Caco-2 (cell line): ENCODE results near the gene PCNX4. TPM values are rescaled to one million over a fixed set of nuclear protein-coding genes. Genes with fewer than 3 reads are reported as not detected.

Experiments used
- BruUV-seq: library from RNA; stranded (reverse); fragments of 400-500 nt; replicated peaks from 2 replicates; lab custom pipeline; 2021; lab: Mats Ljungman, UMichigan
- CTCF ChIA-PET: fragments of 300-600 bp; sonication (Branson Sonifier 250); formaldehyde crosslinking; loops from one replicate; lab custom pipeline; 2022; ENCODE audit warnings: antibody characterized with exemption; lab: Charles Lee
- POLR2A ChIA-PET: fragments of 300-600 bp; sonication (Branson Sonifier 250); formaldehyde crosslinking; loops from one replicate; lab custom pipeline; 2022; ENCODE audit warnings: antibody characterized with exemption; lab: Charles Lee
- DNase-seq, 2 experiments: peaks; one replicate each; pipeline versions ENCODE4 v3.0.0 to v3.0.0-alpha.2; 2020 to 2022
- H3K27me3 ChIP-seq: replicated peaks from 2 replicates; pipeline ENCODE4 v1.6.0; 2011; ENCODE audit warnings: low read length; ENCODE audit not compliant: control insufficient read depth, insufficient read depth
- H3K36me3 ChIP-seq: 2 replicates; pipeline ENCODE4 v1.5.1; 2011; ENCODE audit warnings: low read length; ENCODE audit not compliant: control insufficient read depth, insufficient read depth
- H3K4me1 ChIP-seq: fragments of 250-450 bp; sonication (Bioruptor Pico); 2 replicates; pipeline ENCODE4 v1.5.1; 2020; ENCODE audit warnings: mild to moderate bottlenecking
- H3K4me3 ChIP-seq: 2 replicates; pipeline ENCODE4 v1.5.1; 2011; ENCODE audit warnings: low read depth, mild to moderate bottlenecking, control low read depth, low read length
- H3K9me3 ChIP-seq: fragments of 250-450 bp; sonication (Bioruptor Pico); 2 replicates; pipeline ENCODE4 v1.5.1; 2020; ENCODE audit warnings: mild to moderate bottlenecking, moderate library complexity
- H3K27ac Mint-ChIP-seq: one replicate; pipeline ENCODE4 v1.8.0; 2022; ENCODE audit warnings: mixed read lengths; ENCODE audit not compliant: unreplicated experiment
- H3K27me3 Mint-ChIP-seq: one replicate; pipeline ENCODE4 v1.8.0; 2022; ENCODE audit warnings: mixed read lengths; ENCODE audit not compliant: insufficient read depth, unreplicated experiment
- H3K36me3 Mint-ChIP-seq: one replicate; pipeline ENCODE4 v1.8.0; 2022; ENCODE audit warnings: mild to moderate bottlenecking, mixed read lengths; ENCODE audit not compliant: insufficient read depth, unreplicated experiment
- H3K4me1 Mint-ChIP-seq: one replicate; pipeline ENCODE4 v1.8.0; 2022; ENCODE audit warnings: low read depth, mixed read lengths; ENCODE audit not compliant: unreplicated experiment
- H3K4me3 Mint-ChIP-seq: one replicate; pipeline ENCODE4 v1.8.0; 2022; ENCODE audit warnings: mild to moderate bottlenecking, moderate library complexity, mixed read lengths; ENCODE audit not compliant: unreplicated experiment
- H3K9me3 Mint-ChIP-seq: one replicate; pipeline ENCODE4 v1.8.0; 2022; ENCODE audit warnings: mixed read lengths; ENCODE audit not compliant: unreplicated experiment
- CTCF ChIP-seq, 2 experiments: fragments of 200-600 bp in 1 of 2; IDR thresholded peaks; 1 replicate in 1 of 2; 2 replicates in 1 of 2; pipeline versions ENCODE4 v1.5.1 to v1.8.0; 2011 to 2022; ENCODE audit warnings: antibody characterized with exemption in 1 of 2, control low read depth in 1 of 2, inconsistent platforms in 1 of 2, low read depth in 1 of 2, low read length in 1 of 2, mild to moderate bottlenecking in 1 of 2, moderate library complexity in 1 of 2; ENCODE audit not compliant: insufficient read depth in 1 of 2, severe bottlenecking in 1 of 2, unreplicated experiment in 1 of 2
- intact Hi-C: fragments of 100-400 bp; cut with micrococcal nuclease; formaldehyde crosslinking; loops from one replicate; pipeline ENCODE4 v1.10.0; 2022; ENCODE audit not compliant: unreplicated experiment
- total RNA-seq: library from RNA; stranded (reverse); gene quantifications from 2 replicates; pipeline ENCODE4 v1.2.3, GENCODE V29; 2022

PCNX4 gene
- total RNA-seq, 1 experiment from 2014 or later, result 72.7 TPM

- Mint-ChIP-seq H3K9me3 (no peaks in the 10 kb centered on the region), H3K27me3 (no peaks in the 10 kb centered on the region), H3K27ac (peak overlapping the region; percentile 8), H3K4me3 (no peak overlapping the region), H3K36me3 (peaks cover 18% of the 10 kb centered on the region), H3K4me1 (peaks cover 16% of the 10 kb centered on the region)
- TF ChIP-seq CTCF (IDR thresholded peaks at IDR 0.05; ENCODE audit: insufficient read depth in 1 of 2, low read depth in 1 of 2, low read length in 1 of 2, severe bottlenecking in 1 of 2, unreplicated experiment in 1 of 2), result no peak
- BruUV-seq, result no TSS peak
- DNase-seq, result no peak
- Histone ChIP-seq H3K36me3 (no peaks in the 10 kb centered on the region; the same call in 1 of the 2 replicates), H3K27me3 (no peaks in the 10 kb centered on the region), H3K4me3 (no peak overlapping the region), H3K9me3 (no peaks in the 10 kb centered on the region), H3K4me1 (peaks cover 6% of the 10 kb centered on the region; the same call in 1 of the 2 replicates)
- intact Hi-C loops, result no loop called here
- ChIA-PET POLR2A (no interaction called here), CTCF (no interaction called here)
Observed at GRCh38 chr14:60154671-60155070, 62.9 kb downstream of the PCNX4 start.

GRCh38 chr14:60160422-60160821 lies 68.7 kb downstream of the PCNX4 start:
- ChIA-PET CTCF (no interaction called here), POLR2A (no interaction called here)
- no peak overlapping the region for H3K27ac Mint-ChIP-seq
- no peaks in the 10 kb centered on the region for H3K36me3 Mint-ChIP-seq
- no peaks in the 10 kb centered on the region for H3K9me3 Mint-ChIP-seq
- no peaks in the 10 kb centered on the region for H3K27me3 ChIP-seq
- no peak overlapping the region for H3K4me3 ChIP-seq
- H3K4me1 ChIP-seq, result peaks cover 6% of the 10 kb centered on the region; the same call in 1 of the 2 replicates
- H3K27me3 Mint-ChIP-seq, result no peaks in the 10 kb centered on the region
- no peaks in the 10 kb centered on the region for H3K9me3 ChIP-seq
- H3K4me3 Mint-ChIP-seq, result no peak overlapping the region
- no peaks in the 10 kb centered on the region for H3K36me3 ChIP-seq
- intact Hi-C loops, result no loop called here
- peaks cover 7% of the 10 kb centered on the region for H3K4me1 Mint-ChIP-seq
- no peak for DNase-seq
- TF ChIP-seq CTCF (IDR thresholded peaks at IDR 0.05; ENCODE audit: insufficient read depth in 1 of 2, low read depth in 1 of 2, low read length in 1 of 2, severe bottlenecking in 1 of 2, unreplicated experiment in 1 of 2), result no peak
- BruUV-seq, result no TSS peak

GRCh38 chr14:60161196-60162107 lies 69.7 kb downstream of the PCNX4 start:
- BruUV-seq, result no TSS peak

More at GRCh38 chr14:60161196-60162107, 69.7 kb downstream of the PCNX4 start:
- CTCF ChIA-PET, result no interaction called here
- intact Hi-C loops, result no loop called here
- no peaks in the 10 kb centered on the region for H3K36me3 ChIP-seq
- H3K9me3 ChIP-seq, result no peaks in the 10 kb centered on the region
- Mint-ChIP-seq H3K4me3 (no peak overlapping the region), H3K27me3 (no peaks in the 10 kb centered on the region), H3K27ac (no peak overlapping the region), H3K36me3 (no peaks in the 10 kb centered on the region), H3K9me3 (no peaks in the 10 kb centered on the region), H3K4me1 (no peaks in the 10 kb centered on the region)
- no peaks in the 10 kb centered on the region for H3K27me3 ChIP-seq
- no peak overlapping the region for H3K4me3 ChIP-seq
- TF ChIP-seq CTCF (IDR thresholded peaks at IDR 0.05; ENCODE audit: insufficient read depth in 1 of 2, low read depth in 1 of 2, low read length in 1 of 2, severe bottlenecking in 1 of 2, unreplicated experiment in 1 of 2), result no peak
- POLR2A ChIA-PET, result interaction anchor here (0.8 kb wide), 1 partner anchor 88 kb away, joined by 5 read pairs; the partner anchor contains the start of gene PPM1A
- peaks cover 2% of the 10 kb centered on the region; the same call in 1 of the 2 replicates for H3K4me1 ChIP-seq
- no peak for DNase-seq
